Thoracic aorta (tissue), 2 donors: ENCODE data around the gene EIF2AK3. TPM values are rescaled to one million over a fixed set of nuclear protein-coding genes. Genes with fewer than 3 reads are reported as not detected.
"Not testable (repeated sequence)": the region's sequence is repeated elsewhere in the genome, so short reads cannot be mapped to it uniquely, and the experiment has no call there.

Experiments
- ATAC-seq: fragments of 150-250 bp; one replicate; pipeline ENCODE4 v1.8.0; 2017; ENCODE audit warnings: low read depth; ENCODE audit not compliant: insufficient number of reproducible peaks, low FRiP score
- DNase-seq: peaks from one replicate; pipeline ENCODE4 v3.0.0-alpha.2; 2020; ENCODE audit warnings: low spot score
- H3K27ac ChIP-seq, 2 donors: fragments of 200-600 bp; sonication (generic); 1 replicate in 1 of 2; 2 replicates in 1 of 2; pipeline ENCODE4 v1.5.1; 2016; ENCODE audit warnings: mild to moderate bottlenecking in 2 of 2, moderate library complexity in 2 of 2
- H3K27me3 ChIP-seq: fragments of 200-600 bp; sonication (generic); replicated peaks from 2 replicates; pipeline ENCODE4 v1.6.0; 2016; ENCODE audit warnings: mild to moderate bottlenecking; ENCODE audit not compliant: insufficient read depth
- H3K36me3 ChIP-seq: fragments of 200-600 bp; sonication (generic); one replicate; pipeline ENCODE4 v1.5.1; 2016
- H3K4me1 ChIP-seq, 2 donors: fragments of 200-600 bp; sonication (generic); 1 replicate in 1 of 2; 2 replicates in 1 of 2; pipeline versions ENCODE4 v1.5.1 to v1.6.0; 2016; ENCODE audit warnings: low read depth in 2 of 2, mild to moderate bottlenecking in 1 of 2; ENCODE audit not compliant: control insufficient read depth in 1 of 2
- H3K4me3 ChIP-seq: fragments of 200-600 bp; sonication (generic); 2 replicates; pipeline ENCODE4 v1.5.1; 2016; ENCODE audit warnings: mild to moderate bottlenecking
- H3K9me3 ChIP-seq: fragments of 200-600 bp; sonication (generic); 2 replicates; pipeline ENCODE4 v1.5.1; 2016
- total RNA-seq, 2 donors: library from RNA; depleted of rRNA; stranded (reverse); fragments of >200 nt; gene quantifications; one replicate each; pipeline versions ENCODE4 v1.1.0 to v1.2.3, GENCODE V29; 2016
- TF ChIP-seq, protein P1 (sequence below): fragments of 200-600 bp; sonication (generic); IDR thresholded peaks from one replicate; pipeline ENCODE4 v1.5.1; 2019; ENCODE audit warnings: antibody characterized with exemption

Gene EIF2AK3
- total RNA-seq, 2 donors from 2014 or later: 23.8 to 33.6 TPM

DNA sequence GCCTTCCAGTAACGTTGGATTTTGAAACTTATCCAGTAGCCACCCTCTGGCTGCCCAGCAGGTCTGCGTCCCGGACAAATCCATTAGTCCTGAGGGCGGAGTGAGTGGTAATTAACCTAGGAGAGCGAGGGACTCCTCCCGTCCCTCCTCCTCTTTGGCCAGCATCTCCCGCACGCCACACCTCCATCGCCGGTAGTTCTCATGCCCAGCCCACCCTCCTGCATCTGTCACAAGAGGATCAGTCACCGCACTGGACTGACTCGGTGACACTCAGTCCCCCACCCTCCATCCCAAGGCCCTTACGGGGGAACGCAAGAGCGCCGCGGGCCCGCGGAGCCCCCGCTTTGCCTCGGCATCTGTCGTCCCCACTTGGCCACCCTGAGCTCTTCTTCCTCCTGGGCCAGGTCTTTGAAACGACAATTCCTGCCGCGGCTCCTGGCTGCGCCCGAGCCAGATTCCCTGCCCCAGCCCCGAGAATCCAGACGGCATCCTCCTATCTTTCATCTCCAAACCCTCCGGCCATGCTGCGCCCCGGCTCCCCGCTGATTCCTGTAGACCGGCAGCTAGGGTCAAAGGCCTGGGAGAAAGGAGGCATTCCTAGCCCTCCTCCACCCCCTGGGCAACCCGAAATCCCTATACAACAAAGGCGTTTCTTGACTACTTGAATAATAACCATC lies 77.5 kb downstream of the EIF2AK3 start:
- TF ChIP-seq, protein P1, sequence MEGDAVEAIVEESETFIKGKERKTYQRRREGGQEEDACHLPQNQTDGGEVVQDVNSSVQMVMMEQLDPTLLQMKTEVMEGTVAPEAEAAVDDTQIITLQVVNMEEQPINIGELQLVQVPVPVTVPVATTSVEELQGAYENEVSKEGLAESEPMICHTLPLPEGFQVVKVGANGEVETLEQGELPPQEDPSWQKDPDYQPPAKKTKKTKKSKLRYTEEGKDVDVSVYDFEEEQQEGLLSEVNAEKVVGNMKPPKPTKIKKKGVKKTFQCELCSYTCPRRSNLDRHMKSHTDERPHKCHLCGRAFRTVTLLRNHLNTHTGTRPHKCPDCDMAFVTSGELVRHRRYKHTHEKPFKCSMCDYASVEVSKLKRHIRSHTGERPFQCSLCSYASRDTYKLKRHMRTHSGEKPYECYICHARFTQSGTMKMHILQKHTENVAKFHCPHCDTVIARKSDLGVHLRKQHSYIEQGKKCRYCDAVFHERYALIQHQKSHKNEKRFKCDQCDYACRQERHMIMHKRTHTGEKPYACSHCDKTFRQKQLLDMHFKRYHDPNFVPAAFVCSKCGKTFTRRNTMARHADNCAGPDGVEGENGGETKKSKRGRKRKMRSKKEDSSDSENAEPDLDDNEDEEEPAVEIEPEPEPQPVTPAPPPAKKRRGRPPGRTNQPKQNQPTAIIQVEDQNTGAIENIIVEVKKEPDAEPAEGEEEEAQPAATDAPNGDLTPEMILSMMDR: no peak
- no peak for ATAC-seq
- H3K9me3 ChIP-seq: no peaks in the 10 kb centered on the region

DNA sequence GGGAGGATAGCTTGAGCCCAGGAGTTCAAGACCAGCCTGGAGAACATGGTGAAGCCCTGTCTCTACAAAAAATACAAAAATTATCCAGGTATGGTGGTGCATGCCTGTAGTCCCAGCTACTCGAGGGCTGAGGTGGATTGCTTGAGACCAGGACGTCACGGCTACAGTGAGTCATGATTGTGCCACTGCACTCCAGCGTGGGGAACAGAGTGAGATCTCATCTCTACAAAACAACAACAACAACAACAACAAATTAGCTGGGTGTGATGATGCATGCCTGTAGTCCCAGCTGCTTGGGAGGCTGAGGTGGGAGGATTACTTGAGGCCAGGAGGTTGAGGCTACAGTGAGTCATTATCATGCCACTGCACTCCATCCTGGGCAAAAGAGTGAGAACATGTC lies 81.0 kb downstream of the EIF2AK3 start:
- H3K36me3 ChIP-seq, H3K4me3 ChIP-seq, H3K9me3 ChIP-seq, DNase-seq, ATAC-seq, H3K27me3 ChIP-seq, H3K4me1 ChIP-seq, H3K27ac ChIP-seq: not testable (repeated sequence)

More for the DNA sequence above, 77.5 kb downstream of the EIF2AK3 start:
- H3K4me3 ChIP-seq: no peak overlapping the region
- H3K36me3 ChIP-seq: no peaks in the 10 kb centered on the region
- peaks cover 0 to 4% of the 10 kb centered on the region in 2 donors for H3K4me1 ChIP-seq
- H3K27me3 ChIP-seq: no peaks in the 10 kb centered on the region
- H3K27ac ChIP-seq: no peak overlapping the region
- DNase-seq: no peak

DNA sequence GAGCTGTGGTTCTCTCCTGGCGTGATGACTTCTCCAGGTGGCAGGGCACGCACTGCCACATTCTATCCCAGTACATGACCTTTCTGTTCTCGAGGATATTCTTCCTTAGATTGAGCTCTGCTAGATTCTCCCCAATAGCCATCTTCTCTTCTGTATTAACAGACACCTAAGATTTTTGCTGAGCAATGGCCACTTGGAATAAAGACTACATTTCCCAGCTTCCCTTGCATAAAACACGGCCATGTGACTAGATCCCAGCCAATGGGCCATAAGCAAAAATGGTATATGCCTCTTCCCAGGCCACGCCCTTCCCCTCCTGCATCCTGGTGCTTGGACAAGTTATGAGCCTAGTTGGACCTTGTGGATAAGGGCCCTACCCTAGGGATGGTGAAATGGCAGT lies 82.1 kb downstream of the EIF2AK3 start:
- no peak for ATAC-seq
- TF ChIP-seq, protein P1: no peak
- Histone ChIP-seq H3K27me3 (no peaks in the 10 kb centered on the region), H3K27ac (no peak overlapping the region), H3K4me1 (peaks cover 0 to 4% of the 10 kb centered on the region in 2 donors), H3K4me3 (no peak overlapping the region), H3K36me3 (no peaks in the 10 kb centered on the region), H3K9me3 (no peaks in the 10 kb centered on the region)
- DNase-seq: no peak

DNA sequence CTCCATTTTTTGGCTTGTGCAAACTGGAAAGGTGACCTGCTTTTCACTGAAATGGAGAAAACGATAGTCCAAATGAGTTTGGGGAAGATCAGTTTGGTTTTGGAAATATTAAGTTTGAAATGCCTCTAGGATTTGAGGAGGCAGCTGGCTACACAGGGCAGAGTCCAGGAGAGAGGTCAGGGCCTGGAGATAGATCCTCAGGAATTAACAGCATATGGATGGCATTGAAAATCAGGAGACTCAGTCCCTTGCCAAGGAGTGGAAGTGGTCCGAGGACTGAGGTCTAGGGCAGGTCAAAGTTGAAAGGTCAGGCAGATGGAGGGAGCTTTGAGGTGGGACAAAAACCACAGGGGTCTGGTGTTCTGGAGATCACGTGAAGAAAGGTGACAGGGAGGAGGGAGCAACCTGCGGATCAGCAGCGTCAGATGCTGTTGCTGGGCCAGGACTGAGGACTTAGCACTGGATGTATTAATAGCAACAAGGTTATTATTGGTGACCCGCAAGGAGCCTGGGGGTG lies 83.7 kb downstream of the EIF2AK3 start:
- Histone ChIP-seq H3K27me3 (no peaks in the 10 kb centered on the region), H3K4me1 (no peaks in the 10 kb centered on the region), H3K27ac (no peak overlapping the region), H3K9me3 (no peaks in the 10 kb centered on the region), H3K4me3 (no peak overlapping the region), H3K36me3 (no peaks in the 10 kb centered on the region)
- ATAC-seq (no peak), DNase-seq (no peak)
- TF ChIP-seq, protein P1: no peak

DNA sequence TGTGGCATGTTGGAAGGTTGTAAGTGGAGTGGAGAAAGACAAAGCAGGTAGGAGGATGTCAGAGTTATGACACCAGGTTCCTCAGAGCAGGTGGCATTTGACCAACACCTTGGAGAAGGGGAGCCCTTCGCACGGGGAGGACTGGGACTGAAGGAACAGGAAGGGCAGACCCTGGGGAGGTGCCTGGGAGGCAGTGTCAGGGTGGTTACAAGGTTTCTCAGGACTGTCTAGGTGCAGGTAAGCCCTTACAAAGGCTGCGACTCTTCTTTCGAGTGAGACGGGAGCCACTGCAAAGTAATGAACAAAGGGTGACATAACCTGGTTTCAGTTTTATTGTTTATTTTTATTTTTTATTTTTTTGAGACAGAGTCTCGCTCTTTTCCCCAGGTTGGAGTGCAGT lies 84.6 kb downstream of the EIF2AK3 start:
- TF ChIP-seq, protein P1: no peak
- no peaks in the 10 kb centered on the region for H3K4me1 ChIP-seq

More for the DNA sequence above, 84.6 kb downstream of the EIF2AK3 start:
- Histone ChIP-seq H3K36me3 (no peaks in the 10 kb centered on the region), H3K4me3 (no peak overlapping the region), H3K9me3 (no peaks in the 10 kb centered on the region), H3K27me3 (no peaks in the 10 kb centered on the region), H3K27ac (no peak overlapping the region)
- DNase-seq: no peak
- ATAC-seq: no peak
